Adrenal gland (tissue), 5 donors: ENCODE measurements around the gene MAPT.

Experiments used
- CTCF ChIP-seq, 6 experiments: fragments of 450-650 bp in 4 of 6; fragments of 200-600 bp in 2 of 6; sonication (generic) in 1 of 6; IDR thresholded peaks; 1 replicate in 5 of 6; 2 replicates in 1 of 6; pipeline versions ENCODE4 v1.5.1 to v1.8.0; 2016 to 2021; ENCODE audit warnings: antibody characterized with exemption in 6 of 6, mild to moderate bottlenecking in 2 of 6, moderate library complexity in 1 of 6
- POLR2A ChIP-seq, 2 donors: fragments of 450-650 bp; IDR thresholded peaks; one replicate each; pipeline ENCODE4 v1.6.1; 2017; ENCODE audit warnings: antibody characterized with exemption in 2 of 2, mild to moderate bottlenecking in 2 of 2, moderate library complexity in 1 of 2
- donor health status: DM: no; HTN: no; CAD: no.

GRCh38 chr17:45895304-45895968 lies 1.1 kb downstream of the MAPT start:
- TF ChIP-seq CTCF (IDR thresholded peaks at IDR 0.05) = no peak
- no peak for TF ChIP-seq POLR2A (IDR thresholded peaks at IDR 0.05)
